BE2C (cell line): ENCODE data around the gene PCSK9.

Source experiments
- DNase-seq: peaks from one replicate; pipeline ENCODE4 v3.0.0-alpha.2; 2020
- H3K27me3 ChIP-seq: fragments of 250-450 bp; sonication (Bioruptor Pico); 2 replicates; pipeline ENCODE4 v1.5.1; 2020; ENCODE audit warnings: mild to moderate bottlenecking
- H3K36me3 ChIP-seq: fragments of 250-450 bp; sonication (Bioruptor Pico); 2 replicates; pipeline ENCODE4 v1.5.1; 2020; ENCODE audit warnings: mild to moderate bottlenecking
- H3K4me1 ChIP-seq: fragments of 250-450 bp; sonication (Bioruptor Pico); 2 replicates; pipeline ENCODE4 v1.5.1; 2020
- H3K4me3 ChIP-seq: 2 replicates; pipeline ENCODE4 v1.5.1; 2011; ENCODE audit warnings: low read depth, low read length
- H3K9me3 ChIP-seq: fragments of 250-450 bp; sonication (Bioruptor Pico); 2 replicates; pipeline ENCODE4 v1.5.1; 2020
- CTCF ChIP-seq: IDR thresholded peaks from 2 replicates; pipeline ENCODE4 v1.5.1; 2012; ENCODE audit warnings: mild to moderate bottlenecking, low read depth, low read length

Gene PCSK9

GRCh38 chr1:55050283-55050682 is 10.9 kb downstream of the PCSK9 start:
- DNase-seq = no peak
- no peak for TF ChIP-seq CTCF
- Histone ChIP-seq H3K27me3 (no peaks in the 10 kb centered on the region), H3K36me3 (no peaks in the 10 kb centered on the region), H3K4me3 (no peak overlapping the region), H3K9me3 (no peaks in the 10 kb centered on the region), H3K4me1 (peaks cover 4% of the 10 kb centered on the region; the same call in 1 of the 2 replicates)

- no peaks in the 10 kb centered on the region for H3K27me3 ChIP-seq
- H3K36me3 ChIP-seq = no peaks in the 10 kb centered on the region
- H3K4me1 ChIP-seq = peaks cover 4% of the 10 kb centered on the region; the same call in 1 of the 2 replicates
- no peak overlapping the region for H3K4me3 ChIP-seq
- no peaks in the 10 kb centered on the region for H3K9me3 ChIP-seq
- no peak for TF ChIP-seq CTCF
- DNase-seq = no peak
Measured at GRCh38 chr1:55051169-55051568, 11.8 kb downstream of the PCSK9 start.

- no peaks in the 10 kb centered on the region for H3K36me3 ChIP-seq
- H3K9me3 ChIP-seq = no peaks in the 10 kb centered on the region
- no peak for TF ChIP-seq CTCF
- no peak overlapping the region for H3K4me3 ChIP-seq
- no peaks in the 10 kb centered on the region for H3K27me3 ChIP-seq
- H3K4me1 ChIP-seq = peaks cover 4% of the 10 kb centered on the region; the same call in 1 of the 2 replicates
- DNase-seq = no peak
Measured at GRCh38 chr1:55051621-55052020, 12.3 kb downstream of the PCSK9 start.

GRCh38 chr1:55052221-55053142 is 13.1 kb downstream of the PCSK9 start:
- H3K9me3 ChIP-seq = no peaks in the 10 kb centered on the region
- DNase-seq = no peak
- no peak overlapping the region for H3K4me3 ChIP-seq
- no peaks in the 10 kb centered on the region for H3K36me3 ChIP-seq
- H3K27me3 ChIP-seq = no peaks in the 10 kb centered on the region
- no peak for TF ChIP-seq CTCF
- peaks cover 4% of the 10 kb centered on the region; the same call in 1 of the 2 replicates for H3K4me1 ChIP-seq

- Histone ChIP-seq H3K27me3 (no peaks in the 10 kb centered on the region), H3K9me3 (no peaks in the 10 kb centered on the region), H3K36me3 (no peaks in the 10 kb centered on the region), H3K4me1 (peaks cover 4% of the 10 kb centered on the region; the same call in 1 of the 2 replicates), H3K4me3 (no peak overlapping the region)
- no peak for TF ChIP-seq CTCF
- no peak for DNase-seq
Measured at GRCh38 chr1:55053265-55053954, 14.1 kb downstream of the PCSK9 start.

GRCh38 chr1:55054396-55054795 is 15.0 kb downstream of the PCSK9 start:
- Histone ChIP-seq H3K27me3 (no peaks in the 10 kb centered on the region), H3K4me1 (peaks cover 4% of the 10 kb centered on the region; the same call in 1 of the 2 replicates), H3K4me3 (no peak overlapping the region), H3K36me3 (no peaks in the 10 kb centered on the region), H3K9me3 (no peaks in the 10 kb centered on the region)
- DNase-seq = no peak
- TF ChIP-seq CTCF = no peak
